Measurements from ENCODE around the gene FOXA1. TPM values are rescaled to one million over a fixed set of nuclear protein-coding genes. Genes with fewer than 3 reads are reported as not detected.

Gene FOXA1
- total and polyA plus RNA-seq, 2 of the 8 experiments (the other 6 are each of a cell fraction or from before 2014, with no cell fraction given) = 0.08 to 0.20 TPM

- Histone ChIP-seq H2AFZ (ENCODE audit: low read length) (no peak overlapping the region), H2BK20ac (ENCODE audit: low read length) (no peak overlapping the region), H3K18ac (ENCODE audit: extremely low read depth, low read length) (no peak overlapping the region), H3K23me2 (ENCODE audit: low read depth, low read length) (peaks cover under 1% of the 10 kb centered on the region; the same call in 1 of the 2 replicates), H3K4me3 (ENCODE audit: extremely low read depth in 1 of 4, insufficient read depth in 2 of 4, low read depth in 3 of 4, low read length in 4 of 4) (no peak overlapping the region), H3K79me1 (ENCODE audit: low read depth, low read length) (no peaks in the 10 kb centered on the region), H3K9ac (replicated peaks in 1 of 4; ENCODE audit: extremely low read depth in 1 of 4, low read depth in 3 of 4, low read length in 3 of 4) (no peak overlapping the region), H3K9me3 (ENCODE audit: insufficient read depth in 2 of 2, low read depth in 1 of 2, low read length in 1 of 2) (peaks cover 9 to 15% of the 10 kb centered on the region in 2 experiments), H3K4ac (replicated peaks; ENCODE audit: insufficient read length, low read depth, low read length) (no peak overlapping the region), H2BK12ac (ENCODE audit: low read depth, low read length) (no peak overlapping the region), H4K20me1 (replicated peaks in 1 of 2; ENCODE audit: control insufficient read depth in 1 of 2, insufficient read depth in 2 of 2, low read length in 2 of 2) (no peaks in the 10 kb centered on the region), H2BK5ac (ENCODE audit: low read depth, low read length) (no peak overlapping the region), H3K56ac (replicated peaks; ENCODE audit: insufficient read length, low read depth, low read length) (no peak overlapping the region), H3K79me2 (ENCODE audit: control insufficient read depth in 1 of 2, insufficient read depth in 2 of 2, low read length in 2 of 2) (no peaks in the 10 kb centered on the region), H2BK15ac (ENCODE audit: low read length) (no peak overlapping the region), H3K36me3 (ENCODE audit: control insufficient read depth in 2 of 4, insufficient read depth in 4 of 4, low read length in 3 of 4) (no peaks in the 10 kb centered on the region), H2BK120ac (replicated peaks; ENCODE audit: low read depth, low read length) (no peak overlapping the region), H3K4me1 (replicated peaks in 1 of 4; ENCODE audit: control insufficient read depth in 3 of 4, insufficient read depth in 4 of 4, low read length in 3 of 4) (no peaks in the 10 kb centered on the region), H3K4me2 (ENCODE audit: insufficient read depth in 1 of 2, low read depth in 2 of 2, low read length in 2 of 2) (no peak overlapping the region), H4K91ac (replicated peaks; ENCODE audit: insufficient read length, low read length) (no peak overlapping the region), H2AK5ac (ENCODE audit: low read depth, low read length) (no peak overlapping the region), H3K14ac (ENCODE audit: insufficient read length) (no peak overlapping the region), H3K27me3 (replicated peaks in 1 of 4; ENCODE audit: control insufficient read depth in 3 of 4, extremely low read depth in 1 of 4, insufficient read depth in 3 of 4, low read length in 3 of 4) (peaks cover 8 to 17% (median 13%) of the 10 kb centered on the region in 4 experiments), H4K5ac (ENCODE audit: insufficient read length, low read depth, low read length) (no peak overlapping the region), H3K27ac (ENCODE audit: low read depth, low read length) (no peak overlapping the region), H3K23ac (ENCODE audit: insufficient read length) (no peak overlapping the region), H4K8ac (ENCODE audit: extremely low read depth, insufficient read depth, low read length) (no peak overlapping the region)
- POLR2A ChIA-PET (ENCODE audit: partially characterized antibody) = no interaction called here
- WGBS, 2 experiments (ENCODE audit: extremely low coverage in 1 of 2, insufficient coverage in 1 of 2, insufficient read length in 1 of 2, insufficient replicate concordance in 2 of 2, low coverage in 1 of 2, low lambda C conversion rate in 2 of 2, missing lambda C conversion rate in 1 of 2) = 96% methylated on average over 4 of the region's 4 CpGs; no CpG with 5 or more reads in 1 of the 2 experiments
- DNase-seq (ENCODE audit: low read depth in 1 of 2, low spot score in 2 of 2) (no peak), FAIRE-seq (no peak)
- CTCF ChIA-PET (ENCODE audit: partially characterized antibody) = no interaction called here
- TF ChIP-seq CBX8 (IDR thresholded peaks at IDR 0.05; ENCODE audit: borderline replicate concordance, low read depth, low read length) = no peak
- TF ChIP-seq POLR2AphosphoS5 (IDR thresholded peaks at IDR 0.05; ENCODE audit: low read depth, low read length) = no peak
- no peak for TF ChIP-seq CEBPB (IDR thresholded peaks at IDR 0.05; ENCODE audit: low read depth, low read length)
- no peak for TF ChIP-seq RXRA (IDR thresholded peaks at IDR 0.05; ENCODE audit: insufficient read depth, low read depth, low read length)
- no peak for TF ChIP-seq MAX (IDR thresholded peaks at IDR 0.05)
- TF ChIP-seq HDAC2 (IDR thresholded peaks at IDR 0.05; ENCODE audit: borderline replicate concordance in 1 of 2, low read depth in 2 of 2, low read length in 2 of 2) = no peak
- TF ChIP-seq ZNF274 (IDR thresholded peaks at IDR 0.05; ENCODE audit: borderline replicate concordance, extremely low read depth, low read length) = no peak
- no peak for TF ChIP-seq BACH1 (IDR thresholded peaks at IDR 0.05; ENCODE audit: low read length)
- no peak for TF ChIP-seq E2F6 (IDR thresholded peaks at IDR 0.05)
Observed at GRCh38 chr14:37616853-37617252, 21.8 kb upstream of the FOXA1 start.
